ENCODE results near the gene CLPSL1.
A peak's percentile ranks its signal among the peaks of the same experiment; 100 is the strongest.

DNA sequence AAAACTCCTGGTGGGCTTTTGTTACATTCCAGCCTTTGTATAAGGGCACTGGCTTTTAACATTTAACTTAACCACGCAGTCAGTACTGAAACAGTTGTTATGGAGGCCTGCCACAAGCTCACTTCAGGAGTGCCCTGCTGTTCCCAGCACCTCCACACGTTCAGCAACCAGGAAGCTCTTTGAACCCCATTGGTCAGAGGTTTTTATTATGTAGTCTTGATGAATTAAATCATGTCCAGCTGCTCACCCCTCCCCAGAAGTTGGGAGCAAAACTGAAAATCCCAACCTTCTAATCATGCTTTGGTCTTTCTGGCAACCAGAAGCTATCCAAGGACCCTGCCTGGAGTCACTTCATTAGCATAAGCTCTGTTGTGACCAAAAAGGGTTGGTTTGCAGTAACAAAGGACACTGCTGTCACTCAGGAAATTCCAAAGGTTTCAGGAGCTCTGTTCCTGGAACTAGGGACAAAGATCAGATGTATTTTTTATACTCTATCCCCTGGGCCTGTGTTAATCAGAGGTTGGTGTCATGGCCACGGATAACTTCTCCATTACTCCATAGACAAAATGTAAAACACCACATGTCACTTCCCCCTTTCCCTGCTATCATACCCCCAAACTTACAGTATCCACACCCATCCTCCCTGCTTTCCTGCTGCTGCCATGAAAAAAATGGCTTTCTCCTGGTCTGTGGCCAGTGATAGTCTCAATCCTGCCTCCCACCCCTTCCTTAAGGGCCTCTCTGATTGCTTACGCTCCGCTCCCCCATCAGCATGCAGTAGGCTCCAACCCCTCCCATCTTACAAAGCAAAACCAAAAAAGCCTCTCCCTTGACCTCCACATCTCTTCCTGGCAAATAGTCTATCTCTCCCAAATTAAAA lies 40.9 kb upstream of the CLPSL1 start:
- TF ChIP-seq, protein P1, sequence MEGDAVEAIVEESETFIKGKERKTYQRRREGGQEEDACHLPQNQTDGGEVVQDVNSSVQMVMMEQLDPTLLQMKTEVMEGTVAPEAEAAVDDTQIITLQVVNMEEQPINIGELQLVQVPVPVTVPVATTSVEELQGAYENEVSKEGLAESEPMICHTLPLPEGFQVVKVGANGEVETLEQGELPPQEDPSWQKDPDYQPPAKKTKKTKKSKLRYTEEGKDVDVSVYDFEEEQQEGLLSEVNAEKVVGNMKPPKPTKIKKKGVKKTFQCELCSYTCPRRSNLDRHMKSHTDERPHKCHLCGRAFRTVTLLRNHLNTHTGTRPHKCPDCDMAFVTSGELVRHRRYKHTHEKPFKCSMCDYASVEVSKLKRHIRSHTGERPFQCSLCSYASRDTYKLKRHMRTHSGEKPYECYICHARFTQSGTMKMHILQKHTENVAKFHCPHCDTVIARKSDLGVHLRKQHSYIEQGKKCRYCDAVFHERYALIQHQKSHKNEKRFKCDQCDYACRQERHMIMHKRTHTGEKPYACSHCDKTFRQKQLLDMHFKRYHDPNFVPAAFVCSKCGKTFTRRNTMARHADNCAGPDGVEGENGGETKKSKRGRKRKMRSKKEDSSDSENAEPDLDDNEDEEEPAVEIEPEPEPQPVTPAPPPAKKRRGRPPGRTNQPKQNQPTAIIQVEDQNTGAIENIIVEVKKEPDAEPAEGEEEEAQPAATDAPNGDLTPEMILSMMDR (IDR thresholded peaks at IDR 0.05), result peak in 3 of 6 experiments; percentile 45 to 52 (median 48)
- no peak for TF ChIP-seq POLR2A (IDR thresholded peaks at IDR 0.05)
